OCI-LY1 (cell line): ENCODE results near the gene PYGB.

Source experiments
- EZH2 ChIP-seq: fragments of 200-600 bp; sonication (generic), shearing (Covaris generic); IDR thresholded peaks from 2 replicates; pipeline ENCODE4 v1.8.0; 2017; ENCODE audit warnings: borderline replicate concordance, mixed run types, mild to moderate bottlenecking, antibody characterized with exemption, low read length, moderate library complexity, mixed read lengths
- TF ChIP-seq, protein P1 (sequence below): fragments of 200-600 bp; sonication (generic), shearing (Covaris generic); IDR thresholded peaks from 2 replicates; pipeline ENCODE4 v1.5.1; 2017; ENCODE audit warnings: mild to moderate bottlenecking, antibody characterized with exemption, low read length, moderate library complexity, mixed read lengths

DNA sequence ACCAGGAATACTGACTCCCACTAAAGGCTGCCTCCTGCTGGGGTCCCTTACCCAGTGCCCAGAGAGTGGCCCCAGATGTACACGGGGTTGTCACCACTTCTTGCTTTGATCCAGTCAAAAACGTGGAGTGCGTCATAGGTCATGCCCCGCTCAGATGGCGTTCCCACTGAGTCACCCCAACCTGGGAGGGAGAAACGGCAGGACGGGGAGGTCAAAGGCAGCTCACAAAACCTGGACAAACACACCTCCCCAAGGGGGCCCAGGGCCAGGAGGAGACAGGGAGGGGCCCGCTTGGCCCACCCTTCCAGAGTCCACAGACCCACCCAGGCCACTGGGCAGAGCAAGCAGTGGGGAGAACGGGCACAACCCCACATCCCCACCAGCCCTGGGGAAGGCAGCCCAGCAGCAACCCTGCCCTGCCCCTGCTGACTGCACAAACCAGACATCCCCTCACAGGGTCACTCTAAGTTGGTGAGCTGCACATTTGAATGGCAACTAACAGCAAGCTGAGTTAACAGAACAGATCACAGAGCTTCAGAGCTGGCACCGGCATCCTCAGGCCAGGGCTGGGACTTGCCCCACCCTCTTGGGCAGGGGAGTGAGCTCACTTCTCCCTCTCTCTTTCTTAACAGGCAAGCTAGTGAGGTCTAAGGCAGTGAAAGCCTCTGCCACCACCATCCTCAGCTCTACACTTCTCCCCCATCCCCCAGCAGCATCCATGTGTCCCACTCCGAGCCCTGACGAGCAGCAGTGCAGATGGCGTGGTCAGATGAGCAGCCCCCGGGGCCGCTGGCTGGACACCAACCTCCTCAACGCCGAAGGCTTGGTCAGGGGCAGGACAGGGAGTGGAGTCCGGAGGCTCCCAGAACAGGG lies 61.7 kb downstream of the PYGB start:
- TF ChIP-seq, protein P1, sequence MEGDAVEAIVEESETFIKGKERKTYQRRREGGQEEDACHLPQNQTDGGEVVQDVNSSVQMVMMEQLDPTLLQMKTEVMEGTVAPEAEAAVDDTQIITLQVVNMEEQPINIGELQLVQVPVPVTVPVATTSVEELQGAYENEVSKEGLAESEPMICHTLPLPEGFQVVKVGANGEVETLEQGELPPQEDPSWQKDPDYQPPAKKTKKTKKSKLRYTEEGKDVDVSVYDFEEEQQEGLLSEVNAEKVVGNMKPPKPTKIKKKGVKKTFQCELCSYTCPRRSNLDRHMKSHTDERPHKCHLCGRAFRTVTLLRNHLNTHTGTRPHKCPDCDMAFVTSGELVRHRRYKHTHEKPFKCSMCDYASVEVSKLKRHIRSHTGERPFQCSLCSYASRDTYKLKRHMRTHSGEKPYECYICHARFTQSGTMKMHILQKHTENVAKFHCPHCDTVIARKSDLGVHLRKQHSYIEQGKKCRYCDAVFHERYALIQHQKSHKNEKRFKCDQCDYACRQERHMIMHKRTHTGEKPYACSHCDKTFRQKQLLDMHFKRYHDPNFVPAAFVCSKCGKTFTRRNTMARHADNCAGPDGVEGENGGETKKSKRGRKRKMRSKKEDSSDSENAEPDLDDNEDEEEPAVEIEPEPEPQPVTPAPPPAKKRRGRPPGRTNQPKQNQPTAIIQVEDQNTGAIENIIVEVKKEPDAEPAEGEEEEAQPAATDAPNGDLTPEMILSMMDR: no peak
- no peak for TF ChIP-seq EZH2
